K562 (cell line): ENCODE results near the gene PNCK. TPM values are rescaled to one million over a fixed set of nuclear protein-coding genes. Genes with fewer than 3 reads are reported as not detected.

Experiments used
- CBX5 ChIP-seq: IDR thresholded peaks from 2 replicates; pipeline ENCODE4 v1.6.1; 2014; ENCODE audit warnings: low read depth, borderline replicate concordance
- CHD7 ChIP-seq: fragments of 200-600 bp; sonication (generic); IDR thresholded peaks from one replicate; pipeline ENCODE4 v1.6.1; 2012; ENCODE audit warnings: mild to moderate bottlenecking, low read depth, low read length, inconsistent platforms
- EZH2 ChIP-seq: IDR thresholded peaks from 2 replicates; pipeline ENCODE4 v1.6.1; 2012; ENCODE audit warnings: low read depth, mild to moderate bottlenecking, inconsistent platforms, low read length, borderline replicate concordance
- GTF3C2 ChIP-seq: IDR thresholded peaks from 3 replicates; pipeline ENCODE4 v1.6.1; 2011; ENCODE audit warnings: borderline replicate concordance, mild to moderate bottlenecking, moderate library complexity; ENCODE audit not compliant: insufficient read length; ENCODE audit errors: extremely low read depth
- MEF2D ChIP-seq: conservative IDR thresholded peaks from 2 replicates; pipeline ENCODE4 v1.6.1; 2016; ENCODE audit warnings: low read depth, missing genetic modification characterization, missing compliant biosample characterization
- NR2C1 ChIP-seq, 2 experiments: fragments of 450-650 bp; IDR thresholded peaks; 2 replicates each; pipeline ENCODE4 v1.6.1; 2017; ENCODE audit warnings: mild to moderate bottlenecking in 2 of 2, antibody characterized with exemption in 1 of 2, inconsistent platforms in 1 of 2, missing compliant biosample characterization in 1 of 2, missing genetic modification characterization in 1 of 2
- TARDBP ChIP-seq: fragments of 450-650 bp; IDR thresholded peaks from 2 replicates; pipeline ENCODE4 v1.6.1; 2016
- TEAD4 ChIP-seq, 2 experiments: sonication (generic) in 1 of 2; formaldehyde crosslinking in 1 of 2; IDR thresholded peaks; 2 replicates each; pipeline versions ENCODE4 v1.6.1 to v1.8.0; 2012 to 2022; ENCODE audit warnings: borderline replicate concordance in 1 of 2, inconsistent platforms in 1 of 2, low read length in 1 of 2, mild to moderate bottlenecking in 1 of 2, missing genetic modification reagents in 1 of 2
- TFAP4 ChIP-seq: sonication (generic); formaldehyde crosslinking; IDR thresholded peaks from 2 replicates; pipeline ENCODE4 v1.8.0; 2022; ENCODE audit warnings: missing genetic modification reagents, mild to moderate bottlenecking, moderate library complexity, borderline replicate concordance
- polyA plus RNA-seq, 8 experiments: library from polyadenylated mRNA; depleted of rRNA in 4 of 8; stranded (reverse) in 5 of 8; unstranded in 3 of 8; fragments of >200 nt; fragmentation: Nextera tagmentation in 2 of 8; fragmentation: Illumina TruSeq in 1 of 8; extraction: Ambion mirVana in 2 of 8; extraction: Trizol in 1 of 8; gene quantifications; 2 replicates each; pipeline versions ENCODE4 v1.2.1 to v1.2.3, GENCODE V29; 2011 to 2014; ENCODE audit warnings: inconsistent platforms in 1 of 8, missing spikeins in 1 of 8
- total RNA-seq, 7 experiments: library from RNA; depleted of rRNA in 6 of 7; stranded (reverse); fragments of >200 nt in 6 of 7; fragmentation: Illumina TruSeq in 2 of 7; extraction: Trizol in 2 of 7; gene quantifications; 2 replicates each; pipeline versions ENCODE4 v1.2.1 to v1.2.3, GENCODE V29; 2011 to 2021; ENCODE audit warnings: low replicate concordance in 1 of 7

PNCK gene
- total and polyA plus RNA-seq, 9 of the 15 experiments (the other 6 are each of a cell fraction or from before 2014, with no cell fraction given), result 0.13 to 7.5 (median 1.2) TPM; not detected in 1

- TF ChIP-seq CHD7 (no peak), GTF3C2 (no peak), CBX5 (no peak), EZH2 (no peak), TFAP4 (CRISPR knock-in tag) (peak; percentile 92), TEAD4 (IDR thresholded peaks at IDR 0.05; ENCODE audit: low read length) (peak; percentile 38; the same call in 1 of the 2 replicates), TEAD4 (CRISPR knock-in tag; IDR thresholded peaks at IDR 0.05; ENCODE audit: borderline replicate concordance) (no peak), MEF2D (tag) (no peak), NR2C1 (IDR thresholded peaks at IDR 0.05) (no peak), NR2C1 (tag; IDR thresholded peaks at IDR 0.05) (no peak), TARDBP (no peak)
Measured at GRCh38 chrX:153672531-153673427, 834 bp downstream of the PNCK start (continued).
